Measurements from ENCODE around the gene HIF1A. TPM values are rescaled to one million over a fixed set of nuclear protein-coding genes. Genes with fewer than 3 reads are reported as not detected.

The HIF1A gene
- total and polyA plus RNA-seq, 12 donors: 47.2 to 531 (median 331) TPM

DNA sequence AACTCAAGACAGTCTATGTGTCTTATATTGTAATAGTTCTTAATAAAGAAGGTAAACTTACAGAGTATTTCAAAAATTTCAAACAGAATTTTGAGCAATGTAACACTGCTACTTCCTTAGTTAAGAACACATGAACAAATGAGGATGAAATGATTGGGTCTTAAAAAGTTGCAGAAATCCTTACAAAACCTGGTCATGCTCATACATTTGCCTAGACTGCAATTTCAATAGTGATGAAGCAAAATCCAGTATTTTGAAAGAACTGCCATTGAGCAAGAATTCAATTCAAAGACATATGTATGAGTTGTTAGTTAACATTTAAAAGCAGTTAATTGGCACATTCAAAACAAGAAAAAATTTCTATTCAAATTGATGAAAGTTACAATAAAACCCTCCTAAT lies 17.8 kb upstream of the HIF1A start:
- no peaks in the 10 kb centered on the region for H3K4me1 ChIP-seq (replicated peaks in 1 of 2)
- intact Hi-C loops (cut with DNase I): no loop called here

DNA sequence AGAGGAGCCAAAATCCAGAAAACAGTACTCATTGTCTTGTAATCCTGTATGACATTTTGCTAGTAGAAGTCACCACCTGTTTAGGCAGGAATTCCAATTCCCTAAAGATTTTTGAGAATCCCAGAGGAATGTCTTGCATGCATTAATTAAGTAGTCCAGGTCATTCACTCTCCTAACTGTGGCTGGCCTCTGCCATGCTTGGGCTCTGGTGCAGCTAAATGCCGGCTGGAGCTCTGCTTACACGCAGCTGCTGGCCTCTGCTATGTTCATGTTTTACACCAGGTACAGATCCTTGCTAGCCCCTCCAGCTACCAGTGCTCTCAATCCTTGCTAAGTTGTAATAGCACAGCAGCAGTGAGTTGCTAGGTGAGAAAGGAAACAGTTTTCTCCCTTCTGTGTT lies 16.3 kb upstream of the HIF1A start:
- 79 to 95% (median 88%) methylated on average over 2 of the region's 2 CpGs; no CpG with 5 or more reads in 1 of the 4 donors for WGBS, 4 donors
- H3K4me3 ChIP-seq: no peak overlapping the region
- TF ChIP-seq, protein P1, sequence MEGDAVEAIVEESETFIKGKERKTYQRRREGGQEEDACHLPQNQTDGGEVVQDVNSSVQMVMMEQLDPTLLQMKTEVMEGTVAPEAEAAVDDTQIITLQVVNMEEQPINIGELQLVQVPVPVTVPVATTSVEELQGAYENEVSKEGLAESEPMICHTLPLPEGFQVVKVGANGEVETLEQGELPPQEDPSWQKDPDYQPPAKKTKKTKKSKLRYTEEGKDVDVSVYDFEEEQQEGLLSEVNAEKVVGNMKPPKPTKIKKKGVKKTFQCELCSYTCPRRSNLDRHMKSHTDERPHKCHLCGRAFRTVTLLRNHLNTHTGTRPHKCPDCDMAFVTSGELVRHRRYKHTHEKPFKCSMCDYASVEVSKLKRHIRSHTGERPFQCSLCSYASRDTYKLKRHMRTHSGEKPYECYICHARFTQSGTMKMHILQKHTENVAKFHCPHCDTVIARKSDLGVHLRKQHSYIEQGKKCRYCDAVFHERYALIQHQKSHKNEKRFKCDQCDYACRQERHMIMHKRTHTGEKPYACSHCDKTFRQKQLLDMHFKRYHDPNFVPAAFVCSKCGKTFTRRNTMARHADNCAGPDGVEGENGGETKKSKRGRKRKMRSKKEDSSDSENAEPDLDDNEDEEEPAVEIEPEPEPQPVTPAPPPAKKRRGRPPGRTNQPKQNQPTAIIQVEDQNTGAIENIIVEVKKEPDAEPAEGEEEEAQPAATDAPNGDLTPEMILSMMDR (IDR thresholded peaks at IDR 0.05): no peak
- TF ChIP-seq POLR2A (IDR thresholded peaks at IDR 0.05): no peak
- intact Hi-C loops (cut with DNase I): no loop called here
- DNase-seq: no peak
- H3K36me3 ChIP-seq (replicated peaks in 1 of 2): no peaks in the 10 kb centered on the region
- H3K9me3 ChIP-seq (replicated peaks in 1 of 3): no peaks in the 10 kb centered on the region
- no peaks in the 10 kb centered on the region for H3K4me1 ChIP-seq (replicated peaks in 1 of 2)
- no peak overlapping the region for H3K27ac ChIP-seq
- no peaks in the 10 kb centered on the region for H3K27me3 ChIP-seq

More for the DNA sequence above, 17.8 kb upstream of the HIF1A start:
- Histone ChIP-seq H3K36me3 (replicated peaks in 1 of 2) (no peaks in the 10 kb centered on the region), H3K9me3 (replicated peaks in 1 of 3) (no peaks in the 10 kb centered on the region), H3K27me3 (no peaks in the 10 kb centered on the region), H3K4me3 (no peak overlapping the region), H3K27ac (no peak overlapping the region)
- no peak for DNase-seq
- TF ChIP-seq, protein P1 (IDR thresholded peaks at IDR 0.05): no peak
- TF ChIP-seq POLR2A (IDR thresholded peaks at IDR 0.05): no peak

DNA sequence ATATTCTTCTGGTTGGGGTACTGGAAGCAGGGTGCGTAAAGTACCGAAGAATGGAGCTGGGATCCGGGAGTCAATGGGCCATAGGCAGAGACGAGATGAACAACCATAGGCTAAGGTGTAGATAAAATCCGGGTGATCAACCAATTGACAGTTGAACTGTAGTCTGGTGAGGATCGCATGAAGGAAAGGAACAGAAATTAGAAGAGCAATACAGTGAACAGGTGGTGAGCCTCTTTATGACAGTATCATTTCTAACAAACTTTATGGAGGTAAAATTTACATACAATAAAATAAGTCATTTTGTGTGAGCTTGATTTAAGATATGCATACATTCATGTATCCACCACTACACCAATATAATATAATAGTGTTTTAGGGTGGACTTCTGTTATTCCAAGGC lies 13.9 kb upstream of the HIF1A start:
- 92 to 96% (median 95%) methylated on average over 6 of the region's 6 CpGs for WGBS, 4 donors
- intact Hi-C loops (cut with DNase I): no loop called here
- H3K27me3 ChIP-seq: no peaks in the 10 kb centered on the region

DNA sequence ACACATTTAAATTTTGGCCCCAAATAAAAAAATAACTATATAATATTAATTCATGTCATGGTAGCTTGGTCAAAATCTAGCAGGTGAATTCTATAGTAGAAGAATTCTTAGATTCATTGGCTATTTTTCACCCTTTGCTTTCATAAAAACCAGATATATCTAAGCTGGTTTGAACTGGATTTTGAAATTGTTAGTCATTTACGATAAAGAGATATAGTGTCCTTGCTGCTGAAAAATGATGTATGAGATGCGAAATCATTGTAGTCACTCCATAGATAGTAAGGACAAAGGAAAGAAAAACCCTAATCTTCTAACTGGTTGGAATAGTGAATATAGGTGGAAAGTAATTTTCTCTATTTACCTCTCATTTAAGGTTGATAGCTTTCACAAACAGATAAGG lies 12.2 kb upstream of the HIF1A start:
- 41 to 58% (median 52%) methylated on average over 2 of the region's 2 CpGs for WGBS, 4 donors

More for the DNA sequence above, 13.9 kb upstream of the HIF1A start:
- no peak for TF ChIP-seq POLR2A (IDR thresholded peaks at IDR 0.05)
- TF ChIP-seq, protein P1 (IDR thresholded peaks at IDR 0.05): no peak
- no peak for DNase-seq
- H3K27ac ChIP-seq: no peak overlapping the region
- no peaks in the 10 kb centered on the region for H3K9me3 ChIP-seq (replicated peaks in 1 of 3)
- H3K4me3 ChIP-seq: no peak overlapping the region
- no peaks in the 10 kb centered on the region for H3K36me3 ChIP-seq (replicated peaks in 1 of 2)
- H3K4me1 ChIP-seq (replicated peaks in 1 of 2): no peaks in the 10 kb centered on the region

More for the DNA sequence above, 12.2 kb upstream of the HIF1A start:
- H3K4me3 ChIP-seq: no peak overlapping the region
- no peak for TF ChIP-seq POLR2A (IDR thresholded peaks at IDR 0.05)
- TF ChIP-seq, protein P1 (IDR thresholded peaks at IDR 0.05): no peak
- no peaks in the 10 kb centered on the region for H3K9me3 ChIP-seq (replicated peaks in 1 of 3)
- DNase-seq: no peak
- no peaks in the 10 kb centered on the region for H3K4me1 ChIP-seq (replicated peaks in 1 of 2)
- no peaks in the 10 kb centered on the region for H3K36me3 ChIP-seq (replicated peaks in 1 of 2)
- H3K27ac ChIP-seq: no peak overlapping the region
- intact Hi-C loops (cut with DNase I): no loop called here
- no peaks in the 10 kb centered on the region for H3K27me3 ChIP-seq
